Left forelimb (tissue), 1 donor: ENCODE data around the gene PRR5L.

Source experiments
- DNase-seq: peaks from one replicate; pipeline ENCODE4 v3.0.0-alpha.2; 2018; ENCODE audit warnings: low spot score

The PRR5L gene

DNA sequence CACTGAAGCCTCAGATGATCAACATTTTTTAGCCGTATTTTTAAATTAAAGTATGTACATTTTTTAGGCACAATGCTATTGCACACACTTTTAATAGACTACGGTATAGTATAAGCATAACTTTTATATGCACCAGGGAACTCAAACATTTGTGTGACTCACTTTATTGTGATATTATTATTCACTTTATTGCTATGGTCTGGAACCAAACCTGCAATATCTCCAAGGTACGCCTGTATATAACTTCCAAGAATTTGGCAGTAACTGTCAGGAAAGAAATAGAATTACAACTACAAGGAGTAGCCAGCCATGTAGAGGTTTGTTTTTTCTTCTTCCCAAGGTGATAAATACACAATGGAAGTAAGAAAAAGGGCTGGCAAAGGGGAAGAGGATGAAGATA lies 62.3 kb downstream of the PRR5L start:
- no peak for DNase-seq

- no peak for DNase-seq
These were observed 64.2 kb downstream of the PRR5L start for GRCh38 chr11:36360318-36360717.

GRCh38 chr11:36360826-36361415 lies 64.8 kb downstream of the PRR5L start:
- no peak for DNase-seq

GRCh38 chr11:36361472-36361871 lies 65.4 kb downstream of the PRR5L start:
- DNase-seq = no peak

DNA sequence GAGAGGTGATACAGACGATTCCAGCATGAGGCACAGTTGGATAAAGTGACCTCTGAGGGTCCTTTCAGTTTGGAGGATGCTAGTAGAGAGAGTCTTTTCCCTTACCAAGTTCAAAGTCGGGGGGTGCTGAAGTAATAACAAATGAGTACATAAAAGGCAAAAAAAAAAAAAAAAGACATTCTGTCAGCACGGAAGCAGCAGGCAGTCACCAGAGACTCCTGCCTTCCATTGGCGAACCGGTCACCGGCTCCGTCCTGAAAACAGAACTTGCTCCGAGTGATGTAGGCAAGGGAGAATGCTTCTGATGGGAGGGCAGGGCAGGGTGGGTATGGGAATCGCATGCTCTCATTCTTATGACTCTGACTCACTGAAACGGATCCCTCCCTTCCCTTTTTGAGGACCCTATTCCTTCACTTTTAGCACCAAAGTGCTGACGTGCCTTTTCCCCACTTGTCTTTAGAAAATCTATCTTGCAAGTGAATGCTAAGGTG lies 65.9 kb downstream of the PRR5L start:
- DNase-seq = no peak

- DNase-seq = no peak
These were observed 66.8 kb downstream of the PRR5L start for GRCh38 chr11:36362902-36363301.

GRCh38 chr11:36363361-36364268 lies 67.5 kb downstream of the PRR5L start:
- DNase-seq = no peak

DNA sequence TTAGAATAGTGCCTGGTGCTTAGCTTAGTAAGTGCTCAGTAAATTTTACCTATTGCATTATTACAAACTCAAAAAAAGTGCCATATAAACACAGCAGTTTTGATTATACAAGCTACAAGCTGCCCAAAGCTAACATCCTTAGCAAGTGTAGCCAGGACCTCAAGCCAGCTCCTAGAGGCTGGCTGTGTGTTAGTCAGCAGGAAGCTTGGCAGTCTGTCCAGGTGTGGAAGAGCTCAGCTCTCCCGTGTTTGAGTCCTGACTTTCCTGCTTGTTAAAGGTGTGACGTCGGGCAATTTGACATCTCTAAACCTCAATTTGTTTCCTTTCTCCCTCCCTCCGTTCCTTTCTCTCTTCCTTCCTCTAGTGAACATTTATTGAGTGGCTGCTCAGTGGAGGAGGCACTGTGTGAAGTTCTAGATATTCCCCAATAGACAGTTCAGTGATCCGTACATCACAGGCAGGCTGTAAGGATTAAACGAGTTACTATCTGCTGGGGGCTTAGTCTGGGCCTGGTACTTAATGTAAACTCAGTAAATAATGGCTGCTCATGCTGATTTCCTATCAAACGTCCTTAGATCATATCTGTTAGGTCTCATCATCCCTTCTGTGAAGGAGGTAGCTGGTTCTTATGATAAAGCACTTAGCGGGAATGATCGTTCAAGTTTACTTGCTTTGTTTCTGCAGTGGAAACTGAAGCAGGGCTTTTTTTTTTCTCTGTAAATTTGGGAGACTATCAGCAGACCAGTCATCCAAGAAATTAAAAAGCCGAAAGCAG lies 68.7 kb downstream of the PRR5L start:
- DNase-seq = no peak

DNA sequence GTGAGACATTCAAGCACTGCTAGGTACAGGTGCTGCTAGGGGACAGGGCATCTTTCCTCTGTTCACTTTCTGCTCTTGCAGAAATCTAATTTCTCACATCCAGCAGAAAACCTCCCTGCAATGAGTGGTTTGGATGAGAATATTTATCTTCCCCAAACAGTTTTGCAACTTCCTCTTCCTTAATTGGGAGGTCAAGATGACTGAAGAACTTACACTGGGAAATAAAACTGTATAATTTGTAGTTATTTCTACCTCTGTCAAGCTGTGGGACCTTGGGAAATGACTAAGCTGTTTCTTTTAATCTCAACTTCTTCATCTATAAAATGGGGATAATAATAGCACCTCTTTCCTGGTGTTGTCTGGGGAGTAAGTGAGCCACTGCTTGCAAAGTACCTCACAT lies 69.8 kb downstream of the PRR5L start:
- no peak for DNase-seq

DNA sequence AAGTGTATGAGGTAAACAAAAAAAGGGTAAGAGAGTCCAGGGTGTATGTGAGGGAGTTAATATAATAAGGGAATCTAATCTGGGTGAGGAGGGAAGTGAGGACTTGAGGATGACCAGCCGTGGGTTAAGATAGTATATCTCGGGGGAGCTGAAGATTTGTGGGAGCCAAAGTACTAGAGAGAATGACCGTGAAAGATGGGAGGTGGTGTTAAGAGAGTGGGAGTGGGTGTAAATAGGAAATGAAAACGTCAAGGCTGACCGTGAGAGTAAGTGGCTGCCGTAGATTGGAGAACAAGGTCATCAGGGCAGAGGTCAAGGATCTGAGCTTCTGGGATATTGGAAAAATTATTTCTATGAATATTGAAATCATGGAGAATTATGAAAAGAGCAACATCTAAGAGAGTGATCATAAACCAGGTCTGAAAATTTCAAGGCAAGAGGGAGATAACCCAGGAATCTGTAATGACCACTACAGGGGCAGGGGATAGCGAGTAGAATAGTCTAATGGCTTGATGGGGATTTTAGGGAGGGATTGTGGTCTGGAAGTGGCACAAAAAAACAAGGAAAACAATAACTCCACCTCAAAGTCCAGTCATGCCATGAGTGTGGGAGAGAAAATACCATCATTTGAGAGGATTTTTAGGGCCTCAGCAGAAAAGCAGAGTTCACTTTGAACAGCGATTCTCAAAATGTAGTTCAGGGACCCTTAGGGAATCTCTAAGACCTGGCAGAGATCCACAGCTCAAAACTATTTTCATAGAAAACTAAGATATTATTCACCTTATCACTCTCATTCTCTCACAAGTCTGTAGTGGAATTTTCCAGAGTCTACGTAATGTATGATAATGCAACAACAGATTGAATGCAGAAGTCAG lies 72.0 kb downstream of the PRR5L start:
- no peak for DNase-seq

- DNase-seq = no peak
These were observed 75.1 kb downstream of the PRR5L start for GRCh38 chr11:36371181-36371580.

- peak; percentile 18 for DNase-seq
These were observed 75.5 kb downstream of the PRR5L start for GRCh38 chr11:36371590-36371989.

DNA sequence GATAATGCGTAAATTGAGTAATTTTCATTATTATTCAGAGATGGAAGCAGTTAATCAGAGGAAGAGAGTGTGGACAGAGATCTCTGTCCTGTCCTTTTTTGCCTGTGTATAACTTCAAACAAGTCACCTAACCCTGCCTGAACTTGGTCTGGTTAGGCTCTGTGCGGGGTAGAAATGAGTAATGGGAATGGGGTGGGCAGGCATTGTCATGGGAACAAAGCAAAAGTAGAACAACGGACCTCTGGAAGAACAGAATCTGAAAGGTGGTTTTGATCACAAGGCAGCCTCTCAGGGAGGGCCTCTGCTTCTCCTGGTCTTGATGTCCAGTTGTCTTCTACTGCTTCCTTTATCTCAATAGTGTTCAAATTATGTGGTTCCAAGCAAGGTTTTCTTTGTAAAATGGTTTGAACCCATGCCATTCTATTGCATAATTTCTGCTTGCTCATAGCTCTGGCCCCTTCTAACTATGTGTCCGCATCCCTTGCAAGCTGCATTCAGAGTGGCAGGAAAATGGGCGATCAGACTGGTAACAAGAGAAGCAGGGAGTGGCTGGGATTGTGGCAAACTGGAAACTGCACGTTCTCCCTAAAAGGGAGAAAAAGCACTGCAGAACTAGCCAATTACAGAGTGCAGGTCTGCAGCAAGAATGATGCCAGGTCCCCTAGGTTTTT lies 76.1 kb downstream of the PRR5L start:
- DNase-seq = peak; percentile 28

- DNase-seq = peak; percentile 14
These were observed 77.2 kb downstream of the PRR5L start for GRCh38 chr11:36373016-36374010.

DNA sequence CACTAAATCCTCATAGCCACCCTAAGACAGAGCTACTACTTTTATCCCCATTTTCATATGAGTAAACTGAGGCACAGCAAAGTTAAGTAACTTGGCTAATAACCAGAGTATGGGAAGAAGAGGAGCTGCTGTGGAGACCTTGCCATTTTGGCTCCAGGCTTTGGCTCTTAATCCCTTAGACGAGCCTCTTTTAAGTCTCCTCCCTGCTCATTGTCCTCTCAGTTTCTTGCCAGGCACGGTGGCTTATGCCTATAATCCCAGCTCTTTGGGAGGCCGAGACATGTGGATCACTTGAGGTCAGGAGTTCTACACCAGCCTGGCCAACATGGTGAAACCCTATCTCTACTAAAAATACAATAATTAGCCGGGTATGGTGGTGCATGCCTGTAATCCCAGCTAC lies 78.6 kb downstream of the PRR5L start:
- DNase-seq = peak; percentile 23

DNA sequence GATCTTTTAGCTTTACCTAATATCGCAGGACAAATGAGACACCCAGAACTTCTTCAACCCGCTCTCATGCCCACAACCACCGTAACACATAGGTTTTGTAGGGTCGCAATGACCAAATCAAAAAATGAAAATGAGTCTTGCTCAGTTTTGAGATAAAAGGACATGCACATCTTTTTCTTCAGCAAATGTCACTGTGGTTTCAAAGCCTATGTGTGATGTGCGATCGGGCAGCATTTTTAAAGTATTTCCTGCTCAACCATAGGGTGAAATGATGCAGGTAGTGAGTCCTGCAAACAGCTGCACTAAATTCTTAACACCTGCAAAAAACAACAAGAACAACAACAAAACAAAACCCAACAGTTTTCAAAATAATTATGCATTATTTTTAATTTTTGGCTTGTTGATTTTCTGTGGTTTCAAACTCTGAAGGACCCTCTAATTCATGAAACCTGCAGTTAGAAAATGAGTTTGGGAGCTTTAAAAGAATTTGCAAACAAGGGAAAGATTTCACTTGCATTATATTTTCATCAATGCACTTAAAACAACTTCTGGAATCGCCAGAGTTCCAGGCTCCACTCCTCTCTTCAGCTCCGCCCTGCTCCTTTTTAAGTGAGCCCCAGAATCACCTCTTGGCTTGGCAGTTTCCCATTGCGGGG lies 79.4 kb downstream of the PRR5L start:
- peak; percentile 28 for DNase-seq

- peak; percentile 69 for DNase-seq
These were observed 80.2 kb downstream of the PRR5L start for GRCh38 chr11:36376009-36376887.
